ENCODE data around the gene PLCXD3.

- TF ChIP-seq CTCF (IDR thresholded peaks at IDR 0.05) (no peak), POLR2AphosphoS5 (IDR thresholded peaks at IDR 0.05; ENCODE audit: insufficient read depth in 1 of 2, low read depth in 1 of 2) (no peak)
These were observed 139.9 kb downstream of the PLCXD3 start for GRCh38 chr5:41370482-41370881.
